DND-41 (cell line): Measurements from ENCODE around the gene CPZ.

Experiments used
- CTCF ChIP-seq: IDR thresholded peaks from 2 replicates; pipeline ENCODE4 v1.5.1; 2012; ENCODE audit warnings: borderline replicate concordance, low read length, moderate library complexity, mild to moderate bottlenecking; ENCODE audit not compliant: poor library complexity, severe bottlenecking; ENCODE audit errors: extremely low read depth
- EZH2 ChIP-seq: IDR thresholded peaks from 3 replicates; pipeline ENCODE4 v1.6.1; 2012; ENCODE audit warnings: borderline replicate concordance, low read depth, mild to moderate bottlenecking, moderate library complexity, low read length, inconsistent platforms; ENCODE audit not compliant: severe bottlenecking

- TF ChIP-seq CTCF (no peak), EZH2 (no peak)
Observed at GRCh38 chr4:8577972-8578371, 14.6 kb upstream of the CPZ start.
